Measurements from ENCODE around the gene CXCL17.
"Not testable (repeated sequence)": the region's sequence is repeated elsewhere in the genome, so short reads cannot be mapped to it uniquely, and the experiment has no call there.

The CXCL17 gene, protein sequence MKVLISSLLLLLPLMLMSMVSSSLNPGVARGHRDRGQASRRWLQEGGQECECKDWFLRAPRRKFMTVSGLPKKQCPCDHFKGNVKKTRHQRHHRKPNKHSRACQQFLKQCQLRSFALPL

DNA sequence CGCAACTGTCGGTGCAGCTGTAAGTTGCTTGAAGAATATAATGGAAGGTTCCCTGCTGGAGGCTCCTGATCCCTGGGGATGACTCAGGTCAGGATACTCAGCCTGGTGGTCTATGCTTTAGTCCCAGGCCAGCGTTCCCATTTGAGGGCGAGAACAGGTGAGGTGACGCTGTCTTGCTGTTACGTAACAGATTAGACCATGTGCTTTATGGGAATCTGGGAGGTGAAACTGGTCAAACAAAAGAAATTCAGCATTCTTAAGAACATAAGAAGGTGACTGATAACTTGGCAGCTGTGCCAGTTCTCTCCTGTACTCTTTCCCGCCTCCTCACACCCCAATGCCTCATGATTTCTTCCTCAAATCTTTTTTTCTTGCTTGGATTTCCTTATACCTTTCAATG, at the start of gene CXCL17:
Gene CXCL17, minus strand, starts transcription at position 114 of the 400 bp plus-strand sequence. CDS start 114 bp downstream, outside the sequence.
- DNase-seq (ENCODE audit: low read depth): no peak

DNA sequence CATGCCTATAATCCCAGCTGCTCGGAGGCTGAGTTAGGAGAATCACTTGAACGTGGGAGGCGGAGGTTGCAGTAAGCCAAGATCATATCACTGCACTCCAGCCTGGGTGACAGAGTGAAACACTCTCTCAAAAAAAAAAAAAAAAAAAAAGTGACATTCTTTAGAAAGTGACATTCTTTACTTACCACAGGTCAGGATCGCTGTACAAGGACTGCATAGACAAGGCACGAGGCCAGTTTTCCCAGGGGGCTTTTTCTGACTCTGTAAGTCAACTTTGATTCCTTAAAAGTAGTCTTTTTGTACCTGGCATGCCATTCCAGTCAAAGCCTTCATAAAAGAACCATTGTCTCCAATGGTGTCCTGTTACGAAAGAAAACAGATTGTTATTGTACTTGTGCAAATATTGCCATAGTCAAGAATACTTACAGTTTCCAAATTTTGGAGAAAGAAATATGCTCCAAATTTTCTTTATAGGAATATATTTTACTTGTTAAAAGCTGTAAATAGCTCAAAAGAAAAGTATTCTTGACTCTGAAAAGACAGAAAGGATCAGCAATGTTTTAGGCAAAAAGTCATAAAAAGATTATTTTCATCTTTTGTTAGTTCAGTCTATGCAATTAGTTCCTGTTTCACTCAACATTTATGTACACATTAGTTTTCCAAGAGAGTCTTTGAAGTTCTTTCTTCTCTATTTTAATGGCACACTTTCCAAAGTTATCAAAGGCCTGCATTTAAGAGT, 46.2 kb upstream of the CXCL17 start:
- DNase-seq (ENCODE audit: low read depth): no peak

DNA sequence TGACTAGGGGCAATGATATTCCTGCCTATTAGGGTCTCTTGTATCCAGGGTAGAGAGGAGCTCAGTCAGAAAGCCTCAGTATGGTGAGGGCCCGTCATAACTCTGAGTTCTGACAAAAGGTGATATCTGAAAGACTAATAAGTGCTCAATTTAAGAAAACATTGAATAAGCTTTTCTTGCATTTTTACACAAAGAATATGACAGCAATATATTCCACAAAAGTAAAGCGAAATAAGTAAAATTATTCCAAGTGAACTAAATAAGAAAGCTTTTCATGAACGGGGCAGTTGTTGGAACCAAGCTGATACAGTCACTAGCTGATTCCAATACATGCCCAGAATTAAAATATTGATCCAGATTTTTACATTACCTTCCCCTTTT, 45.0 kb upstream of the CXCL17 start:
- DNase-seq (ENCODE audit: low read depth): no peak

DNA sequence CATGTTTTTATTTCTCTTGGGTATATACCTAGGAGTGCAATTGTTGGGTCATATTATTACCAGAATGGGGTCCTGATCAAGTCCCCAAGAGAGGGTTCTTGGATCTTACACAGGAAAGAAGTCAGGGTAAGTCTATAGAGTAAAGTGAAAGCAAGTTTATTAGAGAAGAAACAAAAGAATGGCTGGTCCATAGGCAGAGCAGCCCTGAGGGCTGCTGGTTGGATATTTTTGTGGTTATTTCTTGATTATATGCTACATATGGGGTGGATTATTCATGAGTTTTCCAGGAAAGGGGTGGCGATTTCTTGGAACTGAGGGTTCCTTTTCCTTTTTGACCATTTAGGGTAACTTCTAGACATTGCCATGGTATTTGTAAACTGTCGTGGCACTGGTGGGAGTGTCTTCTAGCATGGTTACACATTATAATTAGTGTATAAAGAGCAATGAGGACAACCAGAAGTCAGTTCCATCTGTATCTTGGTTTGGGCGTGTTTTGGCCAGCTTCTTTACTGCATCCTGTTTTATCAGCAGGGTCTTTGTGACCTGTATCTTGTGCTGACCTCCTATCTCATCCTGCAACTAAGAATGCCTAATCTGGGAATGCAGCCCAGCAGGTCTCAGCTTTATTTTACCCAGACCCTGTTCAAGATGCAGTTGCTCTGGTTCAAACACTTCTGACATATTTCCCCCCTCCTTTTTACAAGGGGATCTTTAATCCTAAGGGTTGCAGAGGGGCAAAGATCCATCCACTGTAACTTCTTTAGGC, 44.5 kb upstream of the CXCL17 start:
- no peak for DNase-seq (ENCODE audit: low read depth)

DNA sequence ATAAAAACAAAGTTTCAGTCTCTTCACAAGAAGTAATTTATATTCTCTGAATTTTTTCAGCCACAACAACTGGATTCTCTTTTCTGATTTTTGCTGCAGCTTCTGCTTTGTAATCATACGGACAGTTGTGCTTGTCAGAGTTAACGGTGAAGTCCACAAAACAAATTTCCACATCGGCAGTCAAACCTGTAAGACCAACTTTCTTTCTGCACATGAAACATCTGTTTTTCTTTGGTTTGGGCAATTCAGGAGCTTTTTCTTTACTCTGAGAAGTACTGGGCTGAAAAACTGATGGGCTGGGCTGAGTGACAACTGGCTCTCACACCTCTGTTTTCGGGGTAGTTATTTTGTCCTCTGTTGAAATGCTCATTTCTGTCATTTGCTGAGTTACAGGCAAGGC, 42.3 kb upstream of the CXCL17 start:
- DNase-seq (ENCODE audit: low read depth): not testable (repeated sequence)

DNA sequence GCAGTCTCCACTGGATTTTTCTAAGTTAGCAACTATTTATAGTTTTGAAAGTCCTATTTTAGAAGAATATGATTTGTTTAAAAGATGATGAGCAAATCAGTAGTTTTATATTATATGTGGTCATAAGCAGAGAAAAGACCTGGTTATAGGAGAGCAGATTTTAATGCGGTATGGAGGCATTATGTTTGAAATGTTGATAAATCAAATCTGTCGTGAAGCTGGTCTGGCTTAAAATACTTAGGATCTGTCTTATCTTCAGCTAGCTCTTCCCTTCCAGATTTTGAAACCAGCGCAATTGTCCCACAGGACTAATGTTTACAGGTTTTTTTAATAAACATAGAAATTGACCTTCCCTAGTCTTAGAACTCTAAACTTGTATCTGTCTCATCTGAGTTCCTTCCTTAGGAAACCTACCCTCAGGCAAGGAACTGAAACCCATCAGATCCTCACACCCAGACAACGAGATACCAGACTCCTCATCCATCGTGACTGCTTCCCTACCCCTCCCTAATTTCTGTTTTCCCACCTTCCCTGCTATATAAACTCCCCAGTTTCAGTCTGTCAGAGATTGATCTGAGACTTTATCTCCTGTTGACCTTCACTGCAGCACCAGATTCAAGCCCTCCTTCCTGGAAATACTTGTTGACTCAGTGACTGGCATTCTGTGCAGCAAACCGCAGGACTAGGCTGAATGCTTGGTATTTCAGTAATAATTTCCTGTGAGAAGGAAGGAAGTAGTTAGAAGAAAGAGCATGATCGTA, 37.8 kb upstream of the CXCL17 start:
- peak; percentile 31 for DNase-seq (ENCODE audit: low read depth)

DNA sequence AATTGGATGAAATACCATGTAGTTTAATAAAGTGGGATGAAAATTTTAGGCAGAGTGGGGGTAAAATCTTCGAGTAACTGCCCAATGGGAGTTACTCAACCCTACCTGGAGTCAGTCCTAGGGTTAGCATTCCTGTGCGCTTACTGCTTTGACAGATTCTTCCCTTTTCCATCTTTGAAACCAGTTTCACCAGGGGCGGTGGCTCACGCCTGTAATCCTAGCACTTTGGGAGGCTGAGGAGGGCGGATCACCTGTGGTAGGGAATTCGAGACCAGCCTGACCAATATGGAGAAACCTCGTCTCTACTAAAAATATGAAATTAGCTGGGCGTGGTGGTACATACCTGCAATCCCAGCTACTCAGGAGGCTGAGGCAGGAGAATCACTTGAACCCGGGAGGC, 37.0 kb upstream of the CXCL17 start:
- DNase-seq (ENCODE audit: low read depth): no peak

DNA sequence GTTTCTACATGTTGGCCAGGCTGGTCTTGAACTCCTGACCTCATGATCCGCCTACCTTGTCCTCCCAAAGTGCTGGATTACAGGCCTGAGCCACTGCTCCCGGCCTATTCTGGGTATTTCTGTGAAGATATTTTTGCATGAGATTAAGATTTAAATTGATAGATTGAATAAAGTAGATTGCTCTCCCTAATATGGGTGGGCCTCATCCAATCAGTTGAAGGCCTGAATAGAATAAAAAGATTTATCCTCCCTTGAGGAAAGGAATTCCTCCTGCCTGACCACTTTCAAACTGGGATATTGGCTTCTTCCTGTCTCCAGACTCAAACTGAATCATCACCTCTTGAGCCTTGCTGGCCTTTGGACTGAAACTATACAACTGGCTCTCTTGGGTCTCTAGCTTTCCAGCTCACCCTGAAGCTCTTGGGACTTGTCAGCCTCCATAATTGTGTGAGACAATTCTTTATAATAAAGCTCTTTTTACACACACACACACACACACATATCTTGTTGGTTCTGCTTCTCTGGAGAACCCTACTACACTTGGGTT, 36.1 kb upstream of the CXCL17 start:
- DNase-seq (ENCODE audit: low read depth): no peak

DNA sequence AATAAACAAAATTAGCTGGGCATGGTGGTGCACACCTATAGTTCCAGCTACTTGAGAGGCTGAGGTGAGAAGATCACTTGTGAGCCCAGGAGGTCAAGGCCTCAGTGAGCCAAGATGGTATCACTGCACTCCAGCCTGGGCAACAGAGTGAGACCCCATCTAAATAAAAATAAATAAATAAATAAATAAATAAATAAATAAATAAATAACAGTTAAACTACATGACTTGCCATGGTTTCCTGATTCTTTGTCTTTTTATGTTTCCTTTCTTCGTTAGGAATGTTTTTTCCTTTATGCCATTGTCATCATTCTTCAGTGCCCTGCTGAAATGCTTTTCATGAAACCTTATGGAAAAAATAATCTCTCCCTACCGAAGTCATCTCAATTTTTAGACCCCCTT, 35.2 kb upstream of the CXCL17 start:
- no peak for DNase-seq (ENCODE audit: low read depth)

DNA sequence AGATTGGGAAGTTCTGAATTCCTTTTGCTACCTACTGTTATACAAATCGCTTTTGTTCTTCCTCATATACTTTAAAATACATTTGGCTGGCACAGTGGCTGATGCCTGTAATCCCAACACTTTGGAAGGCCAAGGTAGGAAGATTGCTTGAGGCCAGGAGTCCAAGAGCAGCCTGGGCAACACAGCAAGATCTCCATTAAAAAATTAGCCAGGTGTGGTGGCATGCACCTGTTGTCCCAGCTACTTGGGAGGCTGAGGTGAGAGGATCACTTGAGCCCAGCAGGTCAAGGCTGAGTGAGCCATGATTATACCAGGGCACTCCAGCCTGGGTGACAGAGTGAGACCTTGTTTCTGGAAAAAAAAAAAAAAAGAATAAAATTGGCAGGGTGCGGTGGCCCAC, 34.4 kb upstream of the CXCL17 start:
- no peak for DNase-seq (ENCODE audit: low read depth)

DNA sequence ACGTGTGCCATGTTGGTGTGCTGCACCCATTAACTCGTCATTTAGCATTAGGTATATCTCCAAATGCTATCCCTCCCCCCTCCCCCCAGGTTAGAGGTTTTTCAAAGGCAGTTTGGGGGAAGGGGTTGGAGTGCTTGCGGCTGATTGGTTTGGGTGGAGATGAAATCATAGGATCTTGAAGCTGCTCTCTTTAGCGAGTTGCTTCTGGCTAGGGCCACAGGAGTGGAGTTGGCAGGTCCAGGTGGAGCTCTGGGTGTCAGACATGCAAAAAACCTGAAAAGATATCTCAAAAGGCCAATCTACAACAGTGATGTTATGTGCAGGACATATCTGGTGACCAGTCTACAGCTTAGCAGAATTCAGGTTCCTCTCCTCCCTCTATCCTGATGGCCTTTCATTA, 32.6 kb upstream of the CXCL17 start:
- DNase-seq (ENCODE audit: low read depth): no peak

DNA sequence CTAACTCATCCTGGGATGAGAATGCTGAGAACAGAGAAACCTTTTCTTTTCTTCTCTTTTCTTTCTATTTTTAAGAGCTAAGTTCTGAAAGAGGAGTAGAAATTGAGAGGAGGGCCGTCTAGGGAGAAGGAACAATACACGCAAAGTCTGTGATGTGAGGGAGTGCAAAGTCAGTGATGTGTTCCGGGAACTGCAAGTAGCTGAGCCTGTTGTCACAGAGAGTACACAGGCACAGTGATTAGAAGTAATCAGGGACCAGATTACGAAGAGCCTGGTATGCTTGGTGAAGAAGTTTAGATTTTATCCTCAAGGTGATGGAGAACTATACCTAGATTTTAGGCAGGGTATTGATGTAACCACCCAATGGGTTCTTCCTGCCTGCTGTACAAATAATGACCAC, 32.0 kb upstream of the CXCL17 start:
- no peak for DNase-seq (ENCODE audit: low read depth)

DNA sequence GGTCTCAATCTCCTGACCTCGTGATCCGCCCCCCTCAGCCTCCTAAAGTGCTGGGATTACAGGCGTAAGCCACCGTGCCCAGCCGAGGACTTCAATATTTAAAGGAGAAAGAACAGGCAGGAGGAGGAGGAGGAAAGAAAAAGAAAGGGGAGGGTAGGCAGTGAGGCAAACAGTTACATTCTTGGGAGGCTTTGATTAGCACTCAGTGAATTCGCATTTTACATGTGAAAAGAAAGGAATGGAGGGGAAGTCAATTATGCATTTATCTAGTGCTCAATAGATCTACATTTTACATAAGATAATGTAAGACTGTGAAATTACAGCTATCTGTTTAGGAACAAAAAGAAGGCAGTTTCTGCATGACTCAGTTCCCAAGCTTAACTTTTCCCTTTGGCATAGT, 30.9 kb upstream of the CXCL17 start:
- no peak for DNase-seq (ENCODE audit: low read depth)

DNA sequence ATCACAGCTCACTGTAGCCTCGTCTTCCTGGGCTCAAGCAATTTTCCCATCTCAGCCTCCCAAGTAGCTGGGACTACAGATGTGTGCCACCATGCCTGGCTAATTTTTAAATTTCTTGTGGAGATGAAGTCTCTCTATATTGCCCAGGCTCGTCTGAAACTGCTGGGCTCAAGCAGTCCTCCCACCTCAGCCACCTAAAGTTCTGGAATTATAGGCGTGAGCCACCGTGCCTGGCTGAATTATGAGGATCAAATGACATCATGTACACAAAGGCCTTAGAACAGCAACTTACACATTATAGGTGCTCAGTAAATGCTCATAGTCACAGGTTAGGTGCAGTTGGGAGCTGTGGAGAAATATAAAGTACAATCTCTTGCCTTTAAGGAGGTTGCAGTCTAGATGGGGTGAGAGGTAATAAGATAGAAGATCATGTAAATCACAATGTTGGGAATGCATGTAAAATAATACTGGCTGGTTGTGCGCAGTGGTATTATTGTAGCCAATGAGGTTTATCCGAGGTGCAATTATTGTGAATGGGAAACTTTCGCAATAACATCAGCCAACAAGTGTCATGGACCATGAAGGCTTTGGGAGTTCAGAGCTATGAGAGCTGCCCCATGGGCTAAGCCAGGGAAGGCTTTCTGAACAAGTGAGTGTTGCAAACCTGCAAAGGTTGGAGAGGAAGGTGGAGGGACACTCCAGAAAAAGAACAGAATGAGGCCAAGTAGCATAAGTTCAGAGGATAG, 29.8 kb upstream of the CXCL17 start:
- no peak for DNase-seq (ENCODE audit: low read depth)

DNA sequence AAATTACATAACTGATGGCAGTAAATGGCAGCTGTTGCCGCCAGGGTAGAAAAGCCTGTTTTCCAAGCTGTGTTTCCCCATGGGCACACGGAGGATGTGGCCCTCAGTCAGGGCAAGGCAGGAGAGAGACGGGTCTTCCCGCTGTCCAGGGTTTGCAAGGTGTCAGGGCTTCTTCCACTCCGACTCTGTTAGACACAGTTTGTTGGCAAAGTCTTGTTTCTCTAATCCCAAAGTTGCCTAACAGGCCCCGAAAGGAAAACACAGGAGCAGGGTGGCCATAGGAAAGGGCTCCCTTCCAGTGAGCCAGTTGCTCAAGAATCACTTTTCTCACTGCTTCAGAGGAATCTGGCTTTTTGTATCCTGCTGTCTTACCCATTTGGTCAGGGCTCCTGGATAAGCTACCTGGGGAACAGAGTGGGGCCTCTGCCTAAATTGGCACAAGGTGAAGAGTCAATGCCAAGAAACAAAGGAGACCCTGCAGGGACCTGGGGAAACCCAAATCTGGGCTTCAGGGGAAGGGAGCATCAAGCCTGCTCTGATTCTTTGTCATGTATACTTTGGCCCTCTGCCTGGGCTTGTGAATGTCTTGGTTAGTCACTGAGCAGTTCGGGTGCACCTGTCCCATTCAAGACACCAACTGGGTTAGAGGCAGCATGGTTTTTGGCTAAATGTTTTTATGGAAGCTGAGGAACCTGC, 29.0 kb upstream of the CXCL17 start:
- DNase-seq (ENCODE audit: low read depth): no peak

DNA sequence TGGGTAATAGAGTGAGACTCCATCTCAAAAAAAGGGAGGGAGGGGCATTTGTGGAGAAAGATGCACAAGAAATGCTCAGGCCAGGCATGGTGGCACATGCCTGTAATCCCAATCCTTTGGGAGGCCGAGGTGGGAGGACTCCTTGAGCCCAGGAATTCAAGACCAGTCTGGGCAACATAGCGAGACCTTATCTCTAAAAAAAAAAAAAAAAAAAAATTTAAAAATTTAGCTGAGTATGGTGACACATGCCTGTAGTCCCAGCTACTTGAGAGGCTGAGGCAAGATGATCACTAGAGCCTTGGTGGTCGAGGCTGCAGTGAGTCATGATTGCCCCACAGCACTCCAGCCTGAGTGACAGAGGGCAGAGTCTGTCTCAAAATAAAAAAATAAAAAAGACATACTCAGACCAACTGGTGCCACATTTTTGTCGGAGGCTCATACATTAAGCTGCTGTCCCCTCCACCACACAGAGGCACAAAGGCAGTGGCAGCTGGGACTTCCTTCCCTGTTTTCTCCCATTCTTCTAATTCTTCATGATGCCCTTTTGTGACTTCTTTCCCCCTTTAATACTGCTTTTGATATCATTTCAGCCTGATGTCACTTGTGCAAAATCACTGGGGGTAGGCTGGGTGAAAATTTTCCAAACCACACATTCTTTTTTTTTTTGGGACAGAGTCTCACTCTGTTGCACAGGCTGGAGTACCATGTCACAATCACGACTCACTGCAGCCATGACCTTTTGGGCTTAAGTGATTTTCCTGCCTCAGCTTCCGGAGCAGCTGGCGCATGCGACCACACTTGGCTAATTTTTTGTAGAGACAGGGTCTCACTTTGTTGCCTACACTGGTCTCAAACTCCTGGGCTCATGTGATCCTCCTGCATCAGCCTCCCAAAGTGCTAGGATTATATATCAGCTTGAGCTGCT, 26.8 kb upstream of the CXCL17 start:
- DNase-seq (ENCODE audit: low read depth): no peak

DNA sequence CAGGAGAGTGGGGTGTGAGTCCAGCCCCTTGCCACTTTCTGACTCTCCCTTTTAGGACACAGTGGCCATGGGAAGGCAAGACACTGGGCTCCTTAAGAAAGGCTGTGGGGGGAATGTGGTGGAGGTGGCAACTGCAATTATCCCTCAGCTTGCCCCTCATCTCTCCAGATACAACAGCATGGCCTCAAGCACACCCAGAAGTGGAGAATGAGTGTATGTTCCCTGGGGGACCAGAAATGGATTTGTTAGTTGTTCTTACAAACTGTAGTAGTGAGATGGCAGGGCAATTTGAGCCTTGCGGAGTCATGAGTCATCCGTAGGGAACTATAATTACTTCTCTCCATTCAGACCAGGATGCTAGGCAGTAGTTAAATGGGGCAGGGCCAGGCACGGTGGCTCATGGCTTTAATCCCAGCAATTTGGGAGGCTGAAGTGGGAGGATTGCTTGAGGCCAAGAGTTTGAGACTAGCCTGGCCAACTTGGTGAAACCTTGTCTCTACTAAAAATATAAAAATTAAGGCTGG, 25.6 kb upstream of the CXCL17 start:
- DNase-seq (ENCODE audit: low read depth): peak; percentile 72

DNA sequence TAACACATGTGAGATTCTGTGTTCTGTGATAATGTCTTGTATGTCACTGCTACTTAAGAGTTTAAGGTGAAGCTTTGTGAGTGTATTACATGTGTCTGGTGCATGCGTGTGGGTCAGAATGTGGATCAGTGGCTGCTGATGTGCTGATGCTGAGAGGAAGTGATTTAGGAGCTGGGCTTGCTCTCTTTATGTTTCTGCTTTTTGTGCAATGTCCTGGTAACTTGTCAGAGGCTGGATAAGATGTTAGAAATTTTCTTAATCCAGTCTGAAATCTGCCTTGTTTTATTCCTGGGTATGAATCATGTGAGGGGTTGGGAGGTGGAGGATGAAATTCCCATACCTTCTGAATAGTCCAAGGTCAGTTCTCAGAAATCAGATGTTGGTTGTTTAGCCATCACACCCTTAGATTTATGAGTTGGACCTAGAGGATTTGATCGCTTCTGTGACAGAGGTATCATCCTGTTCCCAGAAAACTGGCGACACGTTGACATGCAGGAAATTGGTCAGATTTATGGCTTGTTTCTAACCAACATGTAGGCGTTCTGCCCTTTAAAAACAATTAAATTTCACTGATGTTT, 24.5 kb upstream of the CXCL17 start:
- no peak for DNase-seq (ENCODE audit: low read depth)

DNA sequence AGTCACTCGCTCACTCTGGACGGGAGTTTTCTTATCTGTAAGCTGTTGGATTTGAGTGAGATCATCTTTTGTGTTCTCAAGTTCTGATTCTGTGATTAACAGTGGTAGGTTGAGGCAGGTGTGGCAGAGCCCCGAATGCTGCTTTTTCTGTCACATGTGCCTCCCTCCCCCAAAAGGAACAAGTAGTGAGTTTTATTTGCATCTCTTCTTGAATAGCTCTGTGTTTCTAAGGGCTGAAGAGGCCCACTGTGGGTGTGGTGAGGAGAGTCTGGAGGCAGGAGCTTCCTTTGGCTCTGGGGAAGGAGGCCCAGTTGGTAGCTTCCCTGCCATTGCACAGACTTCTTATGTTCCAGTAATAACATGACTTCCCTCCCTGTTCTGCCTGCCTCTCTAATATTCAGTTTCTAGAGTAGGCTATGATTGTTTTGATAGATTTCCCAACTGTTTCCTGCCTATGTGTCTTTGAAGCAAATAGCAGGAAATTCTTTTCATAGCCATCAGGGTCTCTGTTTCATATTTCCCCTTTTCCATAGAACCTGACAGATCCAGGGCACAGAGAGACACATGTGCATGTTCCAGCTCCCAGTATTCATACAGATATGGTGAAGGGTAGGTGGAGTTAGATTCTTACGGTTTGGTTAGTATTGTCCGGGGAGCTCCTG, 23.9 kb upstream of the CXCL17 start:
- no peak for DNase-seq (ENCODE audit: low read depth)

All from GM04503 (cell line).